Kidney (tissue), 14 donors: ENCODE results near the gene ITSN2. TPM values are rescaled to one million over a fixed set of nuclear protein-coding genes. Genes with fewer than 3 reads are reported as not detected.
A peak's percentile ranks its signal among the peaks of the same experiment; 100 is the strongest.

Experiments
- DNase-seq, 5 donors: peaks; one replicate each; pipeline ENCODE4 v3.0.0-alpha.2; 2013 to 2020
- FAIRE-seq: peaks from 2 replicates; lab custom pipeline; 2012; peaks lifted over from hg19 to GRCh38; lab: Jason Lieb, UNC
- H3K27ac ChIP-seq, 2 donors: one replicate each; pipeline ENCODE4 v1.7.0; 2013; ENCODE audit warnings: low read depth in 2 of 2, low read length in 2 of 2, inconsistent platforms in 1 of 2
- H3K27me3 ChIP-seq: one replicate; pipeline ENCODE4 v1.7.1; 2013; ENCODE audit warnings: low read length, inconsistent platforms; ENCODE audit not compliant: control insufficient read depth, insufficient read depth
- H3K36me3 ChIP-seq, 3 donors: one replicate each; pipeline versions ENCODE4 v1.7.0 to v1.7.1; 2013; ENCODE audit warnings: low read length in 3 of 3, control low read depth in 1 of 3, inconsistent platforms in 1 of 3; ENCODE audit not compliant: insufficient read depth in 3 of 3, control insufficient read depth in 2 of 3
- H3K4me1 ChIP-seq, 3 donors: one replicate each; pipeline versions ENCODE4 v1.7.0 to v1.7.1; 2013; ENCODE audit warnings: low read length in 3 of 3, inconsistent platforms in 1 of 3, low read depth in 1 of 3; ENCODE audit not compliant: control insufficient read depth in 2 of 3, insufficient read depth in 2 of 3
- H3K4me3 ChIP-seq, 3 donors: one replicate each; pipeline versions ENCODE4 v1.7.0 to v1.8.1; 2013; ENCODE audit warnings: low read length in 3 of 3, control low read depth in 1 of 3, inconsistent platforms in 1 of 3
- H3K9ac ChIP-seq, 3 donors: one replicate each; pipeline versions ENCODE4 v1.7.0 to v1.7.1; 2013; ENCODE audit warnings: low read length in 3 of 3, control low read depth in 1 of 3, inconsistent platforms in 1 of 3
- H3K9me3 ChIP-seq, 3 donors: one replicate each; pipeline versions ENCODE4 v1.7.0 to v1.7.1; 2013; ENCODE audit warnings: low read length in 3 of 3, control low read depth in 1 of 3, inconsistent platforms in 1 of 3; ENCODE audit not compliant: control insufficient read depth in 2 of 3, insufficient read depth in 1 of 3
- intact Hi-C: fragments of 100-400 bp; cut with DNase I; formaldehyde crosslinking; loops from one replicate; pipeline ENCODE4 v1.11.1; 2022
- polyA plus RNA-seq: library from polyadenylated mRNA; stranded (reverse); fragments of 350-450 nt; fragmentation: Illumina TruSeq; extraction: RNeasy Lipid Tissue Mini Kit (QIAGEN cat#74804); gene quantifications from one replicate; pipeline ENCODE4 v1.2.3, GENCODE V29; 2014; ENCODE audit warnings: low read depth, low replicate concordance; ENCODE audit not compliant: insufficient read depth
- total RNA-seq: library from RNA; stranded (reverse); fragmentation: NEBNext Ultra II Directional; extraction: Animal tissue kit (Norgen Biotek cat#: 25700); gene quantifications from one replicate; pipeline ENCODE4 v1.2.1, GENCODE V29; 2021
- TF ChIP-seq, protein P1 (sequence below): IDR thresholded peaks from 3 replicates; pipeline ENCODE4 v1.5.1; 2012; ENCODE audit warnings: mild to moderate bottlenecking, moderate library complexity, borderline replicate concordance; ENCODE audit not compliant: insufficient read depth; ENCODE audit errors: extremely low read depth
- donor health status: control.
- donor health status: control.
- donor health status: control.
- donor health status: control.
- donor health status: control.
- donor health status: DM: yes; HTN: yes; CAD: no.
- donor health status: Normal renal cell carcinoma (clear cell type).

The ITSN2 gene
- total and polyA plus RNA-seq, 2 donors from 2014 or later, result 20.1 to 72.8 TPM

DNA sequence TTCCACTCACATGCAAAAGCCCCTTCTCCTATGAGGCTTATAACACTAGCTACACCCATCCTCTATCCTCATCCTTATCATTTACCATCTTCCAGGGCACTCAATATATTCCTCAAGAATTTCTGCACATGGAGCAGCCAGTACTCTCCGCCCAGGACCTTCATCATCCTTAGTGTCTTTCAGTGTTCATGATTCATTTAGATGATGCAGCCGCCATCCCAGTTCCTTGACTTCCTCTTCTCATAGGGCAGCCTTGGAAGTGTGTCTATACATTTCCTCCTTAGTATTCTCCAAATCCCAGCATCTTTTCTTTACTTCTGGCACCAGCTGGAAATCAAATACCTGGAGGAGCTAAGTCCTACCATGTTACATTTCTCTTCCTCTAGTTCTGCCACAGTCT is 3.0 kb upstream of the ITSN2 start:
- no peaks in the 10 kb centered on the region for H3K27me3 ChIP-seq
- no peak overlapping the region for H3K4me3 ChIP-seq
- TF ChIP-seq, protein P1, sequence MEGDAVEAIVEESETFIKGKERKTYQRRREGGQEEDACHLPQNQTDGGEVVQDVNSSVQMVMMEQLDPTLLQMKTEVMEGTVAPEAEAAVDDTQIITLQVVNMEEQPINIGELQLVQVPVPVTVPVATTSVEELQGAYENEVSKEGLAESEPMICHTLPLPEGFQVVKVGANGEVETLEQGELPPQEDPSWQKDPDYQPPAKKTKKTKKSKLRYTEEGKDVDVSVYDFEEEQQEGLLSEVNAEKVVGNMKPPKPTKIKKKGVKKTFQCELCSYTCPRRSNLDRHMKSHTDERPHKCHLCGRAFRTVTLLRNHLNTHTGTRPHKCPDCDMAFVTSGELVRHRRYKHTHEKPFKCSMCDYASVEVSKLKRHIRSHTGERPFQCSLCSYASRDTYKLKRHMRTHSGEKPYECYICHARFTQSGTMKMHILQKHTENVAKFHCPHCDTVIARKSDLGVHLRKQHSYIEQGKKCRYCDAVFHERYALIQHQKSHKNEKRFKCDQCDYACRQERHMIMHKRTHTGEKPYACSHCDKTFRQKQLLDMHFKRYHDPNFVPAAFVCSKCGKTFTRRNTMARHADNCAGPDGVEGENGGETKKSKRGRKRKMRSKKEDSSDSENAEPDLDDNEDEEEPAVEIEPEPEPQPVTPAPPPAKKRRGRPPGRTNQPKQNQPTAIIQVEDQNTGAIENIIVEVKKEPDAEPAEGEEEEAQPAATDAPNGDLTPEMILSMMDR, result no peak
- H3K27ac ChIP-seq, result no peak overlapping the region
- DNase-seq (no peak), FAIRE-seq (no peak)
- H3K36me3 ChIP-seq, result no peaks in the 10 kb centered on the region
- no peaks in the 10 kb centered on the region for H3K9me3 ChIP-seq
- H3K4me1 ChIP-seq, result peaks cover 0 to 14% (median 13%) of the 10 kb centered on the region in 3 donors
- H3K9ac ChIP-seq, result no peak overlapping the region
- intact Hi-C loops, result no loop called here

DNA sequence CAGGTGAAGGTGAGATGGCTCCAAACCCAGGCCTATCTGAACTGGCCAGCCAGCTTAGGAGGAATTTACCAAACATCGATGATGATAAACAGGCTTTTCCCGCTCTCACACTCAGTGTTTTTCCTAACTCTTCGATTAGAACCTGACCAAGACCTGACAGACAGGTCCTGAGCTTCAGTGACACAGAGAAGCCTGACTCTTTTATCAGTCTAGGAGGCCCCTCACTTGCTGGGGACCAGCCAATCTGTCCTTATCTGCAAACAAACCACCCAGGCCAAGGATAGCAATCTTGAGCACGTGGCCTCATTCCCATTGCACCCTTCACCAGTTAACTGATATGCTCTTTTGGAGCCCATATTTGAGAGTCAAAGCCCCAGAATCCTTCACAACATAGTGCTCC is 1.9 kb upstream of the ITSN2 start:
- FAIRE-seq (no peak), DNase-seq (no peak)
- no peaks in the 10 kb centered on the region for H3K9me3 ChIP-seq
- H3K4me1 ChIP-seq, result peaks cover 0 to 16% (median 14%) of the 10 kb centered on the region in 3 donors
- H3K27ac ChIP-seq, result no peak overlapping the region
- intact Hi-C loops, result no loop called here
- TF ChIP-seq, protein P1, result no peak
- H3K36me3 ChIP-seq, result no peaks in the 10 kb centered on the region
- no peaks in the 10 kb centered on the region for H3K27me3 ChIP-seq
- H3K4me3 ChIP-seq, result no peak overlapping the region
- no peak overlapping the region for H3K9ac ChIP-seq

DNA sequence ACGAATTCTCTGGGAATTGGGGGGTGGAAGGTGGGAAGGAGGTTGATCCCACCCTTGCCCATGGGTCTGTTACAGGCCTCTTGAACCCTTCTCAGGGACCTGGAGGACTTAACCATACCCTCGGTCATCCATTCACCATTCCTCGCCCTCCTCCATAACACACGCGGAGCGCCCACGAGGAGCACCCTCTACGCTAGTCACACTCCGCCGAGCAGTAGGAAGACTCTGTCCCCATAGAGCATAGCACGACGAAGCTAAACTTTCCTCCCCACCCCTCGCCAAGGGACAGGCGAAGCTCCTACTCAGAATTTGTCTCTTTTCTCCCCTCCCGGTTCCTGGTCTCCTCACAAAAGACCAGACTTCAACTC is 611 bp upstream of the ITSN2 start:
- H3K4me3 ChIP-seq, result peak overlapping the region; percentile 55 to 86 (median 75)
- FAIRE-seq (no peak), DNase-seq (no peak)
- H3K36me3 ChIP-seq, result no peaks in the 10 kb centered on the region
- H3K27ac ChIP-seq, result peak overlapping the region; percentile 7 to 99
- H3K27me3 ChIP-seq, result no peaks in the 10 kb centered on the region
- intact Hi-C loops, result no loop called here
- no peaks in the 10 kb centered on the region for H3K9me3 ChIP-seq
- TF ChIP-seq, protein P1, result no peak
- peaks cover 0 to 16% (median 12%) of the 10 kb centered on the region in 3 donors for H3K4me1 ChIP-seq
- H3K9ac ChIP-seq, result peak overlapping the region in 2 of 3 donors; percentile 74 to 88
